ENCODE data around the gene FBXL4. TPM values are rescaled to one million over a fixed set of nuclear protein-coding genes. Genes with fewer than 3 reads are reported as not detected.

Gene FBXL4
- total RNA-seq, 2 experiments from 2014 or later, result 16.4 to 17.5 TPM

DNA sequence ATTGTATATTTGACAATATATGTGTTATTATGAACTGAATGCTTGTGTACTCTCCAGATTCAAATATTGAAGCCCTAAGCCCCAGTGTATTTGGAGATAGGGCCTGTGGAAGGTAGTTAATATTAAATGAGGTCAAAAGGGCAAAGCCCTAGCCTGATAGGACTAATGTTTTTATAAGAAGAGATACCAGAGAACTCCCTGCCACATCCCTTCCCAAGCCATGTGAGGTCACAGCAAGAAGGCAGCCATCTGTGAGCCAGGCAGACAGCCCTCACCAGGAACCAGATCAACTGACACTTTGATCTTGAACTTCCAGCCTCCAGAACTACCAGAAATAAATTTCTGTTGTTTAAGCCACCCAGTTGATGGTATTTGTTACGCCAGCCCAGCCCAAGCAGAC is 36.4 kb upstream of the FBXL4 start:
- Mint-ChIP-seq H3K4me3 (no peak overlapping the region), H3K27me3 (peaks cover 14% of the 10 kb centered on the region), H3K9me3 (no peaks in the 10 kb centered on the region), H3K36me3 (ENCODE audit: low read depth) (no peaks in the 10 kb centered on the region), H3K27ac (no peak overlapping the region), H3K4me1 (ENCODE audit: low read depth) (no peaks in the 10 kb centered on the region)
- POLR2A ChIA-PET, result no interaction called here
- no peak for TF ChIP-seq CTCF (IDR thresholded peaks at IDR 0.05)
- DNase-seq (no peak), ATAC-seq (no peak)
- CTCF ChIA-PET, result no interaction called here
- intact Hi-C loops (cut with micrococcal nuclease), result no loop called here

DNA sequence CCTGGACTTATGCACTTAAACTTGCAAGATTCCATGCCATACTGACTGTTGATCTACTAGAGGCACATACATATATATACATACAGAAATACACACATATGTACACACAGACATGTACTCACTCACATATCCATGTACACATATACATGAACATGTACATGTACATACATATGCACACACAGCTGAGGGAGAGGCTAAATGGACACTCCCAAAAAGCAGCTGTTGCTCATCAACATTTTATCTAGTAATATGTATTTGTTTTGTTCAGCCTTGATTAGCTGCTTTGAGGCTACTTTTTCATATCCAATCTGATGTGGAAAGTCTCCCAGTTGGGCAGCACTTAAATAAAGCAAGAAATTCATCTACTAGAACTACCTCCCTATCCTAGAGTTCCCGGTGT is 33.7 kb upstream of the FBXL4 start:
- Mint-ChIP-seq H3K36me3 (ENCODE audit: low read depth) (no peaks in the 10 kb centered on the region), H3K9me3 (no peaks in the 10 kb centered on the region), H3K4me3 (no peak overlapping the region), H3K4me1 (ENCODE audit: low read depth) (no peaks in the 10 kb centered on the region), H3K27me3 (peaks cover 7% of the 10 kb centered on the region), H3K27ac (no peak overlapping the region)
- intact Hi-C loops (cut with micrococcal nuclease), result no loop called here
- no peak for ATAC-seq
- POLR2A ChIA-PET, result no interaction called here
- CTCF ChIA-PET, result interaction anchor here (0.9 kb wide), 1 partner anchor 136 kb away, joined by 3 read pairs; no protein-coding TSS in a partner anchor
- no peak for TF ChIP-seq CTCF (IDR thresholded peaks at IDR 0.05)
- DNase-seq, result no peak

GRCh38 chr6:98980819-98981218 is 33.1 kb upstream of the FBXL4 start:
- ATAC-seq, result no peak
- Mint-ChIP-seq H3K4me3 (no peak overlapping the region), H3K36me3 (ENCODE audit: low read depth) (no peaks in the 10 kb centered on the region), H3K27ac (no peak overlapping the region), H3K27me3 (peaks cover 5% of the 10 kb centered on the region), H3K4me1 (ENCODE audit: low read depth) (no peaks in the 10 kb centered on the region), H3K9me3 (no peaks in the 10 kb centered on the region)
- no peak for TF ChIP-seq CTCF (IDR thresholded peaks at IDR 0.05)
- ChIA-PET POLR2A (no interaction called here), CTCF (no interaction called here)
- no peak for DNase-seq
- intact Hi-C loops (cut with micrococcal nuclease), result no loop called here

- POLR2A ChIA-PET, result no interaction called here
- peaks cover 5% of the 10 kb centered on the region for H3K27me3 Mint-ChIP-seq
- H3K4me3 Mint-ChIP-seq, result no peak overlapping the region
- intact Hi-C loops (cut with micrococcal nuclease), result no loop called here
- H3K36me3 Mint-ChIP-seq (ENCODE audit: low read depth), result no peaks in the 10 kb centered on the region
- H3K9me3 Mint-ChIP-seq, result no peaks in the 10 kb centered on the region
- CTCF ChIA-PET, result no interaction called here
- ATAC-seq (no peak), DNase-seq (no peak)
- no peak overlapping the region for H3K27ac Mint-ChIP-seq
- no peaks in the 10 kb centered on the region for H3K4me1 Mint-ChIP-seq (ENCODE audit: low read depth)
- TF ChIP-seq CTCF (IDR thresholded peaks at IDR 0.05), result no peak
Measured at GRCh38 chr6:98977671-98978292, 30.0 kb upstream of the FBXL4 start.

DNA sequence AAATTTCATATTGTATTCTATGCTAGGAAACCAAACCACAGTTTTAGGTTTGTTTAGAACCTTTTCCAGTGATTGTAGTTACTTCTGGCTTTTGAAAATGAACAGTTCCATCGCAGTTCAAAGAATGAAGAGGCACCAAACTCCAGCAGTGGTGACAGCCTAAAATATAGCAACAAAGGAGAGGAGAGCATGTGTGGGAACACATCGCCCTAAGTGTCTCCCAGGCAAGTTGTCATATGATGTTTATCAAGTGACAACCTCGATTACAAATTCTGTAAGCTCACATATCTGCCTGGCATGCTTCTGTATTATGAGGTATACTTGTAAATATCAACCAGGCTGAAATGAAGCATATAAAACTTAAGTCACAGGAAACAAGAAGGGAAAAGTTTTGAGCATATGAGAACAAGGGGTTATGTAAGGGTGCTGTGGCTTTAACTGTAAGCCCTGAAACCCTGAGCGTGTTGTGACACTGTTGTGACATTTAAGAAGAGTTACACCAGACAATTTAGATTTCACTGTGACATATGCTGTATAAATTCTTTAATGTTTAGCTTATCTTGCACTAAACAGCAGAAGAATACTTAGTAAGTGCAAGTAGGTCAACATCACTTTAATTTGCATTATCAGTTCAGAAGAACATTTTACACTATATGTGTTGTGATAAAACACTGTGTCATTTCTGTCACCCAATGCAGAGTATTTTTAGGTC is 29.1 kb upstream of the FBXL4 start:
- no peaks in the 10 kb centered on the region for H3K4me1 Mint-ChIP-seq (ENCODE audit: low read depth)
- DNase-seq (no peak), ATAC-seq (no peak)
- ChIA-PET CTCF (no interaction called here), POLR2A (no interaction called here)
- TF ChIP-seq CTCF (IDR thresholded peaks at IDR 0.05), result no peak
- no peaks in the 10 kb centered on the region for H3K9me3 Mint-ChIP-seq
- H3K27me3 Mint-ChIP-seq, result peaks cover 5% of the 10 kb centered on the region
- no peak overlapping the region for H3K27ac Mint-ChIP-seq
- intact Hi-C loops (cut with micrococcal nuclease), result no loop called here
- no peak overlapping the region for H3K4me3 Mint-ChIP-seq
- no peaks in the 10 kb centered on the region for H3K36me3 Mint-ChIP-seq (ENCODE audit: low read depth)
